HTR-8/SVneo (cell line): ENCODE data around the gene MN1.
"Not testable (repeated sequence)": the region's sequence is repeated elsewhere in the genome, so short reads cannot be mapped to it uniquely, and the experiment has no call there.

Experiments used
- DNase-seq: peaks from one replicate; pipeline ENCODE4 v3.0.0; 2011; ENCODE audit warnings: low spot score, mixed read lengths; ENCODE audit not compliant: insufficient read length
- FAIRE-seq: peaks from 2 replicates; lab custom pipeline; 2011; peaks lifted over from hg19 to GRCh38; lab: Jason Lieb, UNC

Gene MN1

GRCh38 chr22:27748349-27748748 lies 53.2 kb downstream of the MN1 start:
- FAIRE-seq = no peak
- DNase-seq = no peak

DNA sequence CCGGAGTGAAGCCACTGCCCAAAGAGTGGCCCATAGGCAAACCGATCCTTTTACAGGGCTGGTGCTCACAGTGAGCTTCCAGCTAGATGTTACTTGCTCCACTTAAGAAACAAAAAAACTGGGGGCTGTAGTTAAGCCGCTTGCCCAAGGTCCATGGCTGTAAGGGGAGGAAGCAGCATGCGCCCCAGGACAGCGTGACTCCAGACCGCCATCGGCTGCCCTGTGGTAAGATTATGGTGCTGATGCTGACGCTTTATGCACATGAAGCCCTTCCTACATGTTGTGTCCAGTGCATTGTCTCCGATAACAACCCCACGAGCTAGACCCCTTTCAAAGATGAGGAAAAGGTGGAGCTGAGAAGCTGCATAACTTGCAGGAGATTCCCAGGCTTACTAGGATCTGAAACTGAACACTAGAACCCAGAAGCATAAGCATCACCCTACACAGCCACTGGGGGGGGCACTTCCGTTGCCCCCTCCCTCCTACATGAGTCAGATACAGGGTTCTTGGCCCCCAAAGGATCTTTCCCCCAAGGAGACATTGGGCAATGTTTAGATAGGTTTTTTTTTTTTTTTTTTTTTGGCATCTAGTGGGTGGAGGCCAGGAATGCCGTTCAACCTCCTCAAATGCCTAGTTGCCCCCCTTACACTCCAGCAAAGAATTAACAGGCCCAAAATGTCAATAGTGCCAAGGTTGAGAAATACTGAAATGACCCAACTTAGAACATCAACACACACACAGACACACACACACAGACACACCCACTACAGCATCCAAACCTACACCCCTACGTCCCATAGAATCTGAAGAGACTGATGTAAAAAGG lies 53.9 kb downstream of the MN1 start:
- DNase-seq = peak; percentile 14

DNA sequence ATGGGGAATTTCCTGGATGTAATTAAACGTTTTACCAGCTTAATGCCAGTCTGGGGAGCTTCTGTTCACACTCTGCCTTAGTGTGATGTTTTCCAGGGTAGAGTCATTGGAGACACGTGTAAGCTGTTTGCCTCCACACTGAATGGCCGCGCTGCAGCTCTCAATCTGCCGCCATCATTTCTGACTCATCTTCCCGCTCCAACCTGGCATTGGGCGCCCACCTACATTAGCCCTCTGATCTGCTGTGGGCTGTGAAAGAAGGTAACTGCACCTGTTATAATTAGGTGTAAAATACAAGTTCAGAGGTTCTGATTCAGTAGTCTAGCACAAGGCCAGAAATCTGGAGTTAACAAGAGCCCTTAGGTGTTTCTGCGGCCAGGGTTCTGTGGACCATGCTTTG lies 54.6 kb downstream of the MN1 start:
- DNase-seq (no peak), FAIRE-seq (no peak)

More for the DNA sequence above, 53.9 kb downstream of the MN1 start:
- no peak for FAIRE-seq

DNA sequence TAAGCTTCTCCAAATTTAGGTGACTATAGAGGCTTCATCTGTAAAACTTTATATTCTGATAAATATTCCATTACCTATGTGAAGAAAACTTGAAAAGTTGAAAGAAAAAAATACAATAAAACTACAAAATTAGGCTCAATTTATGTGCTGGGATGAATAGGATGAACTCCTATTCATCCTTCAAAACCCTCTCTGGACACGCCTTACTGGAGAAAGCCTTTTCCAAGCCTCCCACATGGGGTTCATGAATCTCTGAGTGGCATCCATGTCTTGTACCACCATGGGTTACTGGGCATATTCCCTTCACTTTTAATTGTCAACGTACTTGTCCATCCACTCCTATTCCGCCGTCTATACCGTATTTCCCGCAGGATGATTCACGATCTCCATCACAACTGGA lies 55.7 kb downstream of the MN1 start:
- no peak for FAIRE-seq
- no peak for DNase-seq

DNA sequence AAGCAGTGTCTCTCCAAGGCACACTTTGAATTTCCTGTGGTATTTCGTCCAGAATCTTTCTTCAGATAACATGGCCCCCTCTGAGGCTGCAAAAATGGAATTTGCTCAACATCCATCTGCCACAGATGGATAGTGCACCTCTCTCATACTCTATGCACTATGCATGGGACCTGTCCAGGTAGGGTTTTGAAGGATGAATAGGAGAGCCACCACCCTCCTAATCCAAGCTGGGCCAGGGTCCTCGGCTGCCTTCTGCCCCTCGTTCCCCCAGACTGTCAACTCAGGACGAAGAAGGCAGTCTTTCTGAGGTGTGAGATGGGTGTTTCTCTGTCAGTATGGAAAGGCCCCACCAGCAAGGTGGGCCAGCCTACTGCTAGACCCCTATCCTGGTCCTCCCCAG lies 56.4 kb downstream of the MN1 start:
- DNase-seq (no peak), FAIRE-seq (no peak)

DNA sequence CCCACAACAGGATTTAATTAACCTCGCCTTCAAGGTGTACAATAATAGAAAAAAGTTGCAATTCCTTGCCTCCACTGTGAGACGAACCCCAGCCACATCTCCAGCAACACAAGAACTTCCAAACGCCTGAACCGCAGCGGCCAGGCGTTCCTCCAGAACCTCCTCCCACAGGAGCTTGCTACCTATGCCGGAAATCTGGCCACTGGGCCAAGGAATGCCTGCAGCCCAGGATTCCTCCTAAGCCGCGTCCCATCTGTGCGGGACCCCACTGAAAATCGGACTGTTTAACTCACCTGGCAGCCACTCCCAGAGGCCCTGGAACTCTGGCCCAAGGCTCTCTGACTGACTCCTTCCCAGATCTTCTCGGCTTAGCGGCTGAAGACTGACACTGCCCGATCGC lies 57.5 kb downstream of the MN1 start:
- DNase-seq, FAIRE-seq: not testable (repeated sequence)

- FAIRE-seq = no peak
- DNase-seq = no peak
Observed at GRCh38 chr22:27740202-27740748, 61.3 kb downstream of the MN1 start.

DNA sequence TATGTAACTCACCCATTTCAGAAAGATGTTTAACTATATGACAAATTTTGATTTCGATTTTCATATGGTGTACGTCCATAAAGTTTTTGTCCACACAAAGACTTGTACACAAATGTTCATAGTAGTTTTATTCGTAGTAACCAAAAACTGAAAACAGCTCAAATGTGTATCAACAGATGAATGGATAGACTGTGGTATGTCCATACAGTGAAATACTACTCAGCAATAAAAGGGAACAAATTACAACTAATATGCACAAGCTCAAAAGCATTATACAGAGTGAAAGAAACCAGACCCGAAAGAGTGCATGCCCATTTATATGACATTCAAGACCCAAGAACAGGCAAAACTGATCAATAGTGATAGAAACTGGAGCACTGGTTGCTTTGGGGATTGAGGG lies 64.0 kb downstream of the MN1 start:
- FAIRE-seq = no peak
- DNase-seq = no peak

DNA sequence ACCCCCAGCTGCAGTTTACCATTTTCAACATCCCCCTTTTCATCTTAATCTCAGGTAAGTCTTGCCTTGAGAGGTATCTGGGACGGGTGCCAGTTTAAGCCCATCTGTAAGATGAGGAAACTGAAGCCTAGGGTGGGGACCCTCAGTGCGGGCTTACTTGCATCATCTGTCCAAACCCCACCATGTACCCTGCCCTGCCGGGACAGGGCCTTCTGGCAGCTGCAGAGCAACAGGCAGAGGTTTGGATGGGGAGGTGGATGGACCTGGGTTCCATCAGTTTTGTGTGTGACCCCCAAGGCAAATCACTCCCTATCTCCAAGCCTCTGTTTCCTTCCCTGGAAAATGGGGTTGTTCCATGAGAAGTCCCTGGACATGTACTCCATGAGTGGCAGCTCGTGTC lies 67.5 kb downstream of the MN1 start:
- DNase-seq = no peak
- no peak for FAIRE-seq

GRCh38 chr22:27732841-27733240 lies 68.7 kb downstream of the MN1 start:
- DNase-seq (no peak), FAIRE-seq (no peak)

- DNase-seq (no peak), FAIRE-seq (no peak)
Observed at GRCh38 chr22:27732391-27732790, 69.2 kb downstream of the MN1 start.

- FAIRE-seq (no peak), DNase-seq (no peak)
Observed at GRCh38 chr22:27731621-27732020, 69.9 kb downstream of the MN1 start.

GRCh38 chr22:27730641-27731433 lies 70.7 kb downstream of the MN1 start:
- DNase-seq (no peak), FAIRE-seq (no peak)

DNA sequence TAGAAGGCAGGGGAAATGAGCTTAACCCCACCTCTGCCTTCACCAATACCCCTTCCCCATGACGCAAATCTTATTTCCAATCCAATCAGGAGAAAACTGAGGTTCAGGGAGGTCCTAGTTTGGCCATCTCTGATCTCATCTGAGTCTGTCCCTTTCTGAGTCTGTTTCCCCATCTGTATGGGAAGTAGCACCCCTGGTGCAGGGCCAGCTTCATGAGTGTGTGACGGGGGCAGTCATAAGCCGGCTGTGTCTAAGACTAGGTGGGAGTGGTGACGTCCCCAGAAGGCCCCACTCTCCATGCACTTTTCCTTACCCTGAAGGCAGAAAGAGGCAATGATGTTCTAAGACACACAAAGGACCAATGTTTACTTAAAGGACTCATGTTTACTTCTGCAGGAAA lies 72.3 kb downstream of the MN1 start:
- DNase-seq = no peak
- no peak for FAIRE-seq

GRCh38 chr22:27727673-27728451 lies 73.7 kb downstream of the MN1 start:
- FAIRE-seq (no peak), DNase-seq (no peak)

DNA sequence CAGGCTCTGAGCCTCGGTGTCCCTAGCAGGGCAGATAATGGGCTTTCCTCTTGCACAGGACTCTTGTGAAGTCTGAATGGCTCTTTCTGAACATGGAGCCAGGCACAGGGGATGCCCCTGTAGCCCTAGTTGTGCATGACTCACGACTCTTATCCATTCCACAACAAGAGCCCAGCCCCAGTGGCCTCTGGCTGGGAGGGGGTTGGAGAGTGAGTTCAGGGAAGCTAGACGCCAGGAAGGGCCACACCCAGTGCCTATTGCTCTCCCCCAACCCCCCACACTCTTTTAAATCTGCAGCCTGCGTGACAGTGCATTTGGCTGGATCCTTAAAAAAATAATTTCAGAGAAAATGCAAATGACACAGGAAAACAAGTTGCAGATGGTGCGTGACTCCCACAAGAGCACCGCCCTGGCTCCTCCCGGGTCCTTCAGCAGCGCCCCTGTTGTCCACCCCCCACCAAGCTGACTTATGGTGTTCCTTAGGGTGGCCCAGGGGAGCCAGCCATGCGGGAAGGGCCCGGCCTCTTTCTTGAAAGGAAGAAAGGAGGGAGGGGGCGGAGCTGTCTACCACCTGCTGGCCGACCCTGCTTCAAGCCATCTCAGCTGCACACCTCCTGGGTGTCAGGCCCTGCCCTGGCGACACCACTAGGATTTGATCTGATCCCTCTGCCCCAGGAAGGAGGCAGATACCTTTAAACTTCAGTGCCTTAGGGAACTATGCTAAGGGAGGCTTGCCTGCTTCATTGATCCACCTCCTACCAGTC lies 74.7 kb downstream of the MN1 start:
- DNase-seq (no peak), FAIRE-seq (no peak)

- DNase-seq (no peak), FAIRE-seq (no peak)
Observed at GRCh38 chr22:27726331-27726685, 75.2 kb downstream of the MN1 start.

GRCh38 chr22:27725661-27726060 lies 75.9 kb downstream of the MN1 start:
- FAIRE-seq (no peak), DNase-seq (no peak)

DNA sequence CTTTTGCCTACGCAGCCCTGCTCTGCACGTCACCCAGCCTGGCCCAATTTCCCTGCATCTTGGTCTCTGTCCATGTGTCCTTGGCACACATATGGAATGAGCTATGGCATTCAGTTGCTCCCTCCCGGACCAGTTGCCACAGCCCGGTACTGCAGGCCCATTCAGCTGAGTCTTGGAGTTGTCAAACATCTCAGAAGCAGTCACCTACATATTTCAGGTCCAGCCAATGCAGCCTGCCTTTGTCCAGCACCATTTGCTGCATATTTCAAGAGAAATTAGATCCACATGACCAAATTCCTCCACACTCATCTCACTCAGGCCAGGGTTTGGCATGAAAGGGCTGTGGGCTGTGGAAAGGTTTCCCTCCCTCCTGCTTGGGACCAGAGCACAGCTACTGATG lies 76.8 kb downstream of the MN1 start:
- DNase-seq (no peak), FAIRE-seq (no peak)

DNA sequence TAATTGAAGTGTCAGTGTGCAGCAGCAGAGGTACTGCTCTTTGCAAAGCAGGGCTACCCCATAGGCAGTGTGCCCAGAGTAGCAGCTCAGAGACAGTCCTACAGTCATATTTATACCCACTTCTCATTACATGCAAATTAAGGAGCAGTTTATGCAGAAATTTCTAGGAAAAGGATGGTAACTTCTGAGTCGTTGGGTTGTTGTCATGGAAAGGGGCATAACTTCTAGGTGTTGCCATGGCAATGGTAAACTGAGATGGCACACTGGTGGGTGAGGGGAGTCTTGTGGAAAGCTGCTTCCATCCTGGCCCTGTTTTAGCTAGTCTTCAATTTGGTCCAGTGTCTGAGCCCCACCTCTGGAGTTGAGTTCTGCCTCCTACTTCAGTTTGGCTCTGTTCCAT lies 77.4 kb downstream of the MN1 start:
- no peak for FAIRE-seq
- DNase-seq = no peak
